GM18502 (cell line): ENCODE data around the gene GYPE.
"Not testable (repeated sequence)": the region's sequence is repeated elsewhere in the genome, so short reads cannot be mapped to it uniquely, and the experiment has no call there.

Experiments used
- ATAC-seq: cut with Tn5 transposase; IDR thresholded peaks from one replicate; pipeline ENCODE4 v1.9.1; 2021; ENCODE audit warnings: mild to moderate bottlenecking; ENCODE audit not compliant: unreplicated experiment, poor library complexity

GYPE gene

GRCh38 chr4:143905440-143905839 lies at the start of gene GYPE:
GYPE (minus strand) TSS chr4:143905559; CDS start chr4:143905507, 52 bp downstream.
- ATAC-seq: not testable (repeated sequence)

GRCh38 chr4:143951458-143951972 lies 46.2 kb upstream of the GYPE start:
- not testable (repeated sequence) for ATAC-seq

- not testable (repeated sequence) for ATAC-seq
Observed at GRCh38 chr4:143950967-143951366, 45.6 kb upstream of the GYPE start.

- ATAC-seq: not testable (repeated sequence)
Observed at GRCh38 chr4:143950185-143950584, 44.8 kb upstream of the GYPE start.

GRCh38 chr4:143947493-143947892 lies 42.1 kb upstream of the GYPE start:
- ATAC-seq: not testable (repeated sequence)

GRCh38 chr4:143940708-143941107 lies 35.3 kb upstream of the GYPE start:
- ATAC-seq: not testable (repeated sequence)

- ATAC-seq: no peak
Observed at GRCh38 chr4:143939528-143939927, 34.2 kb upstream of the GYPE start.

GRCh38 chr4:143938890-143939289 lies 33.5 kb upstream of the GYPE start:
- ATAC-seq: not testable (repeated sequence)

GRCh38 chr4:143921181-143921580 lies 15.8 kb upstream of the GYPE start:
- peak; percentile 70 for ATAC-seq

- not testable (repeated sequence) for ATAC-seq
Observed at GRCh38 chr4:143916485-143916884, 11.1 kb upstream of the GYPE start.

GRCh38 chr4:143912478-143912877 lies 7.1 kb upstream of the GYPE start:
- ATAC-seq: peak; percentile 32

GRCh38 chr4:143911528-143912417 lies 6.4 kb upstream of the GYPE start:
- ATAC-seq: peak; percentile 66

GRCh38 chr4:143910906-143911305 lies 5.5 kb upstream of the GYPE start:
- ATAC-seq: not testable (repeated sequence)

- ATAC-seq: peak; percentile 59
Observed at GRCh38 chr4:143907811-143908210, 2.5 kb upstream of the GYPE start.

- not testable (repeated sequence) for ATAC-seq
Observed at GRCh38 chr4:143904431-143904830, 928 bp downstream of the GYPE start.

GRCh38 chr4:143890323-143890722 lies 15.0 kb downstream of the GYPE start:
- ATAC-seq: not testable (repeated sequence)

GRCh38 chr4:143888189-143888588 lies 17.2 kb downstream of the GYPE start:
- ATAC-seq: not testable (repeated sequence)

- ATAC-seq: not testable (repeated sequence)
Observed at GRCh38 chr4:143884965-143885364, 20.4 kb downstream of the GYPE start.

- ATAC-seq: no peak
Observed at GRCh38 chr4:143883529-143883928, 21.8 kb downstream of the GYPE start.

- no peak for ATAC-seq
Observed at GRCh38 chr4:143882892-143883291, 22.5 kb downstream of the GYPE start.

- not testable (repeated sequence) for ATAC-seq
Observed at GRCh38 chr4:143879561-143879960, 25.8 kb downstream of the GYPE start.
